Astrocyte (in vitro differentiated cells and primary cell): ENCODE results near the gene CD164. TPM values are rescaled to one million over a fixed set of nuclear protein-coding genes. Genes with fewer than 3 reads are reported as not detected.

Source experiments
- DNase-seq: peaks from one replicate; pipeline ENCODE4 v3.0.0-alpha.2; 2010; ENCODE audit warnings: low read depth
- FAIRE-seq: peaks from 2 replicates; lab custom pipeline; 2011; peaks lifted over from hg19 to GRCh38; lab: Jason Lieb, UNC
- H2AFZ ChIP-seq: 2 replicates; pipeline ENCODE4 v1.6.0; 2012; ENCODE audit warnings: low read depth, low read length, inconsistent platforms
- H3K27ac ChIP-seq: 2 replicates; pipeline ENCODE4 v1.5.1; 2011; ENCODE audit warnings: low read depth, low read length, inconsistent platforms
- H3K27me3 ChIP-seq: 2 replicates; pipeline ENCODE4 v1.6.0; 2011; ENCODE audit warnings: low read length, inconsistent platforms; ENCODE audit not compliant: insufficient read depth
- H3K36me3 ChIP-seq: 2 replicates; pipeline ENCODE4 v1.5.1; 2011; ENCODE audit warnings: low read length, inconsistent platforms; ENCODE audit not compliant: insufficient read depth
- H3K4me1 ChIP-seq: 2 replicates; pipeline ENCODE4 v1.5.1; 2011; ENCODE audit warnings: low read length, inconsistent platforms; ENCODE audit not compliant: insufficient read depth
- H3K4me2 ChIP-seq: 2 replicates; pipeline ENCODE4 v1.6.0; 2012; ENCODE audit warnings: low read length, inconsistent platforms
- H3K4me3 ChIP-seq: 2 replicates; pipeline ENCODE4 v1.5.1; 2011; ENCODE audit warnings: low read depth, mild to moderate bottlenecking, low read length, inconsistent platforms; ENCODE audit not compliant: insufficient read depth
- H3K79me2 ChIP-seq: 2 replicates; pipeline ENCODE4 v1.6.0; 2012; ENCODE audit warnings: mild to moderate bottlenecking, low read length, inconsistent platforms; ENCODE audit not compliant: insufficient read depth
- H3K9ac ChIP-seq: 2 replicates; pipeline ENCODE4 v1.6.0; 2012; ENCODE audit warnings: mild to moderate bottlenecking, low read length, inconsistent platforms
- H3K9me3 ChIP-seq: 2 replicates; pipeline ENCODE4 v1.5.1; 2012; ENCODE audit warnings: low read depth, mild to moderate bottlenecking, low read length, inconsistent platforms; ENCODE audit not compliant: insufficient read depth
- H4K20me1 ChIP-seq: 2 replicates; pipeline ENCODE4 v1.6.0; 2012; ENCODE audit warnings: low read length, inconsistent platforms; ENCODE audit not compliant: insufficient read depth
- H3K27ac Mint-ChIP-seq: one replicate; pipeline ENCODE4 v1.8.0; 2021; ENCODE audit warnings: mild to moderate bottlenecking, mixed read lengths; ENCODE audit not compliant: unreplicated experiment
- H3K27me3 Mint-ChIP-seq: one replicate; pipeline ENCODE4 v1.8.0; 2021; ENCODE audit warnings: low read depth, mixed read lengths; ENCODE audit not compliant: unreplicated experiment
- H3K36me3 Mint-ChIP-seq: one replicate; pipeline ENCODE4 v1.8.0; 2021; ENCODE audit warnings: low read depth, mixed read lengths; ENCODE audit not compliant: unreplicated experiment
- H3K4me1 Mint-ChIP-seq: one replicate; pipeline ENCODE4 v1.8.0; 2021; ENCODE audit warnings: low read depth, mixed read lengths; ENCODE audit not compliant: unreplicated experiment
- H3K4me3 Mint-ChIP-seq: one replicate; pipeline ENCODE4 v1.8.0; 2021; ENCODE audit warnings: mild to moderate bottlenecking, moderate library complexity, mixed read lengths; ENCODE audit not compliant: unreplicated experiment
- H3K9me3 Mint-ChIP-seq: one replicate; pipeline ENCODE4 v1.8.0; 2021; ENCODE audit warnings: mild to moderate bottlenecking, mixed read lengths; ENCODE audit not compliant: unreplicated experiment
- CTCF ChIP-seq: IDR thresholded peaks from 2 replicates; pipeline ENCODE4 v1.5.1; 2011; ENCODE audit warnings: low read depth, mild to moderate bottlenecking, inconsistent platforms, low read length, moderate library complexity; ENCODE audit not compliant: insufficient read depth
- EZH2 ChIP-seq: IDR thresholded peaks from 2 replicates; pipeline ENCODE4 v1.6.1; 2012; ENCODE audit warnings: mild to moderate bottlenecking, low read length, inconsistent platforms; ENCODE audit not compliant: insufficient read depth
- total RNA-seq: library from RNA; stranded (reverse); gene quantifications from 2 replicates; pipeline ENCODE4 v1.2.1, GENCODE V29; 2021

CD164 gene
- total RNA-seq, 1 donor from 2014 or later, result 345 TPM

- no peaks in the 10 kb centered on the region for H3K79me2 ChIP-seq
- no peaks in the 10 kb centered on the region for H3K4me1 ChIP-seq
- Mint-ChIP-seq H3K4me1 (peaks cover 5% of the 10 kb centered on the region), H3K36me3 (peaks cover 1% of the 10 kb centered on the region), H3K27me3 (no peaks in the 10 kb centered on the region), H3K4me3 (no peak overlapping the region), H3K9me3 (no peaks in the 10 kb centered on the region), H3K27ac (no peak overlapping the region)
- H3K4me3 ChIP-seq, result no peak overlapping the region
- FAIRE-seq, result no peak
- H3K27ac ChIP-seq, result no peak overlapping the region
- H3K4me2 ChIP-seq, result no peak overlapping the region
- H3K9me3 ChIP-seq, result no peaks in the 10 kb centered on the region
- no peak for DNase-seq
- H3K27me3 ChIP-seq, result no peaks in the 10 kb centered on the region
- H4K20me1 ChIP-seq, result no peaks in the 10 kb centered on the region
- H3K9ac ChIP-seq, result no peak overlapping the region
- H2AFZ ChIP-seq, result no peak overlapping the region
- no peaks in the 10 kb centered on the region for H3K36me3 ChIP-seq
- TF ChIP-seq EZH2, result no peak
- no peak for TF ChIP-seq CTCF
These were observed 59.4 kb downstream of the CD164 start for GRCh38 chr6:109322825-109323224.

GRCh38 chr6:109321752-109322151 lies 60.5 kb downstream of the CD164 start:
- Mint-ChIP-seq H3K9me3 (no peaks in the 10 kb centered on the region), H3K36me3 (peaks cover 1% of the 10 kb centered on the region), H3K27ac (no peak overlapping the region), H3K4me1 (peaks cover 5% of the 10 kb centered on the region), H3K27me3 (no peaks in the 10 kb centered on the region), H3K4me3 (no peak overlapping the region)
- Histone ChIP-seq H3K9ac (no peak overlapping the region), H3K27me3 (no peaks in the 10 kb centered on the region), H4K20me1 (no peaks in the 10 kb centered on the region), H2AFZ (no peak overlapping the region), H3K79me2 (no peaks in the 10 kb centered on the region), H3K27ac (no peak overlapping the region), H3K36me3 (no peaks in the 10 kb centered on the region), H3K4me3 (no peak overlapping the region), H3K4me1 (no peaks in the 10 kb centered on the region), H3K9me3 (no peaks in the 10 kb centered on the region), H3K4me2 (no peak overlapping the region)
- no peak for DNase-seq
- no peak for FAIRE-seq
- TF ChIP-seq CTCF, result no peak

GRCh38 chr6:109320072-109320471 lies 62.2 kb downstream of the CD164 start:
- Histone ChIP-seq H3K36me3 (no peaks in the 10 kb centered on the region), H3K79me2 (no peaks in the 10 kb centered on the region), H3K27me3 (no peaks in the 10 kb centered on the region), H4K20me1 (no peaks in the 10 kb centered on the region), H3K4me3 (no peak overlapping the region), H3K27ac (no peak overlapping the region), H3K4me2 (no peak overlapping the region), H3K4me1 (no peaks in the 10 kb centered on the region), H3K9me3 (no peaks in the 10 kb centered on the region), H3K9ac (no peak overlapping the region), H2AFZ (no peak overlapping the region)
- H3K4me3 Mint-ChIP-seq, result no peak overlapping the region
- peaks cover 5% of the 10 kb centered on the region for H3K4me1 Mint-ChIP-seq
- H3K27me3 Mint-ChIP-seq, result no peaks in the 10 kb centered on the region
- H3K36me3 Mint-ChIP-seq, result peaks cover 1% of the 10 kb centered on the region
- TF ChIP-seq EZH2 (no peak), CTCF (no peak)
- H3K9me3 Mint-ChIP-seq, result no peaks in the 10 kb centered on the region
- H3K27ac Mint-ChIP-seq, result no peak overlapping the region
- DNase-seq, result no peak
- no peak for FAIRE-seq
